HG03457 (cell line): Measurements from ENCODE around the gene GTPBP6.
A peak's percentile ranks its signal among the peaks of the same experiment; 100 is the strongest.
"Not testable (repeated sequence)": the region's sequence is repeated elsewhere in the genome, so short reads cannot be mapped to it uniquely, and the experiment has no call there.

Source experiments
- ATAC-seq: cut with Tn5 transposase; IDR thresholded peaks from one replicate; pipeline ENCODE4 v1.9.1; 2021; ENCODE audit warnings: moderate number of reproducible peaks; ENCODE audit not compliant: unreplicated experiment

The GTPBP6 gene

GRCh38 chrX:292900-293897 is 25.4 kb downstream of the GTPBP6 start:
- no peak for ATAC-seq

DNA sequence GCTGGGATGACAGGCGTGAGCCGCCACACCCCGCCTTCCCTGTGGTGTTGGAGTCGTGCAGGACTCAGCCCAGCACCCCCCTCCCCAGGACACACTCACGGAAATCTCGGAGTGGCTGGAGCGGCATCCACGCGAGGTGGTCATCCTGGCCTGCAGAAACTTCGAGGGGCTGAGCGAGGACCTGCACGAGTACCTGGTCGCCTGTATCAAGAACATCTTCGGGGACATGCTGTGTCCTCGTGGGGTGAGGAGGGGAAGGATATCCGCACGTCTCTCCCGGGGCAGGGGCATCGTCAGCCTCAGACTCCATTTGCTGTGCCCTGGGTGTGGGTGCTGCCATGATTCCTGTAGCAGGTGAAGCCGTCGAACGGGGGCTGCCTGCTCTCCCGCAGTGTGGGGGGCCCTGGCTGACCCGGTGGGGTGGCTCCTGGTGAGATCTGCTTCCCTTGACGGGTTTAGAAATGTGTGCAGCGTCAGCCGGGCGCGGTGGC is 27.1 kb downstream of the GTPBP6 start:
- no peak for ATAC-seq

DNA sequence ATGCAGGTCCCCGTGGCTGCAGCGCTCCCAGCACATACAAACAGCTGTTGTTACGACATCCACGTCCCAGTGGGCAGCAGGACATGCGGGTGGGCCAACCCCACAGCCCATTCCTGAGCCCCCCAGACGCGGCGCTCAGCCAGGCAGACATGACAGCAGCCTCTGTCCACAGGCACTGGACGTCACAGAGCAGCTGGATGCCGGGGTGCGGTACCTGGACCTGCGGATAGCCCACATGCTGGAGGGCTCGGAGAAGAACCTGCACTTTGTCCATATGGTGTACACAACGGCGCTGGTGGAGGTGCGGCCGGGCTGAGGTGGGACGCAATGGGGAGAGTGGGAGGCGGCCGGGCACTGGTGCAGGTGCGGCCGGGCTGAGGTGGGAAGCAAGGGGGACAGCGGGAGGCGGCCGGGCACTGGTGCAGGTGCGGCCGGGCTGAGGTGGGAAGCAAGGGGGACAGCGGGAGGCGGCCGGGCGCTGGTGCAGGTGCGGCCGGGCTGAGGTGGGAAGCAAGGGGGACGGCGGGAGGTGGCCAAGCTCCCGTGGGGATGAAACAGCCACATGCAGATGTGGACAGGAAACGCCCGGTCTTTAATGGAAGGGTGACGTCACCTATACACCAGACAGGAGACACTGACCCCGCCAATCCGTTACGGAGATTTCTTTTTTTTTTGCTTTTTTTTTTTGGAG is 28.0 kb downstream of the GTPBP6 start:
- no peak for ATAC-seq

GRCh38 chrX:288561-288991 is 30.0 kb downstream of the GTPBP6 start:
- ATAC-seq, result no peak

- ATAC-seq, result no peak
Observed at GRCh38 chrX:287670-288069, 30.9 kb downstream of the GTPBP6 start.

DNA sequence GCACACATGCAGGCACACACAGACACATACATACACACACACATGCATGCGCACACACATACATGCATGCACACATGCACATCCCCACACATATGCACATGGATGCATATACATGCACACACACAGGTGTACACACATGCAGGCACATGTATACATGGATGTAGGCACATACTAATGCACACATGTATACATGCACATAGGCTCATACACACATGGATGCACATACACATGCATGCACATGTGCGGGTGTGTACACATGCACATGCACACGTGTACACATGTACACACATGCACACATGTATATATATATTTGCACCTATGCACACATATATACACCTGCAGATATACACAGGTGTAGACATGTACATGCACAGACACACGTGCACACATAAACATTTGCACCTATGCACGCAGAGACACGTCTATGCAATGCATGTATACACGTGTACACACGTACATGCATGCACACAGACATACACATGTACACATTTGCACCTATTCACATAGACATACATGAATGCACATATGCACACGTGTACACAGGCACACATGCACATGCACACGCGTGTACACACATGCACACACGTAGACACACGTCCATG is 33.4 kb downstream of the GTPBP6 start:
- no peak for ATAC-seq

DNA sequence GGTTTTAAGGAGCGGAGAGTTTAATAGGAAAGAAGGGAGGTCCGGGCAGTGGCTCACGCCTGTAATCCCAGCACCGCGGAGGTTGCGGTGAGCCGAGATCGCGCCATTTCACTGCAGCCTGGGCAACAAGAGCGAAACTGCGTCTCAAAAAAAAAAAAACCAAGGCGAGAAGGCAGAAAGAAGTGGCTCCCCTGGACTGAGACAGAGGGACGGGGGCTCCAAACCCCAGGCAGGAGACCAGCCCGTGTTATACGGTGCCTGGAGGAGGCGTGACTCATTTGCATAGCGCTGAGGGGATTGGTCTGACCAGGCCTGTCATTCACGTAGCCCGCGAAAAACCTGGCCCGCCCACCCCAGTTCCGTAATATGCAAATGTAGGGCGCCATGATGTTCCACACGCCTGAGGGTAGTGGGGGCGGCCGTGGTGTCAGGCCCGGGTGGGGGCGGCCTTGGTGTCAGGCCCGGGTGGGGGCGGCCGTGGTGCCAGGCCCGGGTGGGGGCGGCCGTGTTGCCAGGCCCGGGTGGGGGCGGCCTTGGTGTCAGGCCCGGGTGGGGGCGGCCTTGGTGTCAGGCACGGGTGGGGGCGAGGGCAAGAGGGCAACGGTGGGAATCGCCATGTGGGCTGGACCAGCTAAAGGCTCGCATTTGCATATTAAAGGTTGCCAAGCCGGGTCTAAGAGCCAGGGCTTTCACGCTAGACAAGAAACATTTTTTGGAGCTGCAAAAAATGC is 35.3 kb downstream of the GTPBP6 start:
- peak; percentile 98 for ATAC-seq

DNA sequence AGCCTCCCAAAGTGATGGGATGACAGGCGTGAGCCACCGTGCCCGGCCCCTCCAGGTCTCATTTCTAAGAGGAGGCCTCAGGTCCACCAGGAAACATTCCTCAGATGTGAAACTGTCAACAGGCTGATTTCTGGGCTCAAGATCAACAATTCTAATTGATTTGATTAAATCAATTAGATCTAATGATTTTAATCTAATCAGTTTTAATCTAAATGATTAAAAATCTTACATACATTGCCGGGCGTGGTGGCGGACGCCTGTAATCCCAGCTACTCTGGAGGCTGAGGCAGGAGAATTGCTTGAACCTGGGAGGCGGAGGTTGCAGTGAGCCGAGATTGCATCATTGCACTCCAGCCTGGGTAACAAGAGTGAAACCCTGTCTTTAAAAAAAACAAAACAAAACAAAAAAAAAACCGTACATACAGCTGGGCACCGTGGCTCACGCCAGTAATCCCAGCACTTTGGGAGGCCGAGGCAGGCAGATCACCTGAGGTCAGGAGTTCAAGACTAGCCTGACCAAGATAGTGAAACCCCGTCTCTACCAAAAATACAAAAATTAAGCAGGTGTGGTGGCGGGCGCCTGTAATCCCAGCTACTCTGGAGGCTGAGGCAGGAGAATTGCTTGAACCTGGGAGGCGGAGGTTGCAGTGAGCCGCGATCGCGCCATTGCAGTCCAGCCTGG is 36.5 kb downstream of the GTPBP6 start:
- ATAC-seq, result not testable (repeated sequence)

GRCh38 chrX:281166-281999 is 37.2 kb downstream of the GTPBP6 start, which contains the start of gene PLCXD1:
TSS of gene PLCXD1 (plus strand) at chrX:281381. CDS start at chrX:284188, 2,807 bp downstream.
- no peak for ATAC-seq

- ATAC-seq, result not testable (repeated sequence)
Observed at GRCh38 chrX:280722-281121, 37.9 kb downstream of the GTPBP6 start.

DNA sequence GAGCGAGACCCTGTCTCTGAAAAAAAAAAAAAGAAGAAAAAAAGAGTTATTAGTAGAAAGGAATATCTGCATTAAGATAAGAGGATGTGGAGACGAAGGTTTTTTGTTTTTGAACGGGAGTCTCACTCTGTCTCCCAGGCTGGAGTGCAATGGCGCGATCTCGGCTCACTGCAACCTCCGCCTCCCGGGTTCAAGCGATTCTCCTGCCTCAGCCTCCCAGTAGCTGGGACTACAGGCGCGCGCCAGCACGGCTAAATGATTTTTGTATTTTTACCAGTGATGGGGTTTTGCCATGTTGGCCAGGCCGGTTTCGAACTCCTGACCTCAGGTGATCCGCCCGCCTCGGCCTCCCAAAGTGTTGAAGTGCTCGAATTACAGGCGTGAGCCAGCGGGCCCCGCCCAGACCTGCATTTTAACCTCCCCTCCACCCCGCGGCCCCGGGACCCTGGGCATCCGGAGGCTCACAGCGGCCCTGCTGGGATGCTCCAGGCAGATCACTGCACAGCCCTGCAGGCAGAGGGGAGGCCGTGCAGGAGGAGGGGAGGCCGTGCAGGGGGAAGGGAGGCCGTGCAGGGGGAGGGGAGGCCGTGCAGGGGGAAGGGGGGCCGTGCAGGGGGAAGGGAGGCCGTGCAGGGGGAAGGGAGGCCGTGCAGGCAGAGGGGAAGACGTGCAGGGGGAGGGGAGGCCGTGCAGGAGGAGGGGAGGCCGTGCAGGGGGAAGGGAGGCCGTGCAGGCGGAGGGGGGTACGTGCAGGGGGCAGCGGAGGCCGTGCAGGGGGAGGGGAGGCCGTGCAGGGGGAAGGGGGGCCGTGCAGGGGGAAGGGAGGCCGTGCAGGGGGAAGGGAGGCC is 38.6 kb downstream of the GTPBP6 start:
- not testable (repeated sequence) for ATAC-seq

GRCh38 chrX:276581-277201 is 41.9 kb downstream of the GTPBP6 start:
- ATAC-seq, result no peak

DNA sequence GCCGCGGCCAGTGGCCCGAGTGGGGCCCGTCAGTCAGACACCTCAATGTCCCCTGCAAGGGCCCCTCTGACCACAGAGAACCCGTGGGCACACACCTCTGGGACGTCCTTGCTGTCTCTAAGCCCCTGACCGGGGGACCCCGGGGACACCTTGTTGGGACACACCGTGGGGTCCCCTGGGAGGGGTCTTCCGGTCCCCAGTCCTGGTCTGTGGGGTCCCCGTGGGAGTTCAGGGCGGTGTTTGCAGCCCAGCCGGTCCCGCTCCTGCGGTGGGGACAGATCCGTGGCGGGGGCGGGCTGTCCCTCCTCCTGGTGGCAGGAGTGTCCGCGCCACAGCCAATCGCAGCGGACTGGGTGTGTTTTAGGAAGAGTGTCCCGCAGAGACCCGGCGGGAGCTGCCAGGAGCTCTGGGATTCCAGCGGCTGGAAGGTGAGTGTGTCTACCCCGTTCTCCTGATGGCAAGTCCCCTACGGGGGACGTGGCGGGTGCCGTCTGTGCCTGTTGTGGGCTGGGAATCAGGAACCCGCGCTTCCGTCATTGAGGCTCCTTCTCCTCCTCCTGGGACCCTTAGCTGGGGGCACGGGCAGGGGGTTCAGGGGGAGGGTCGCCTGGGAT is 42.5 kb downstream of the GTPBP6 start:
- peak; percentile 87 for ATAC-seq

GRCh38 chrX:275476-275966 is 43.1 kb downstream of the GTPBP6 start:
- peak; percentile 20 for ATAC-seq

- no peak for ATAC-seq
Observed at GRCh38 chrX:274904-275475, 43.6 kb downstream of the GTPBP6 start.

DNA sequence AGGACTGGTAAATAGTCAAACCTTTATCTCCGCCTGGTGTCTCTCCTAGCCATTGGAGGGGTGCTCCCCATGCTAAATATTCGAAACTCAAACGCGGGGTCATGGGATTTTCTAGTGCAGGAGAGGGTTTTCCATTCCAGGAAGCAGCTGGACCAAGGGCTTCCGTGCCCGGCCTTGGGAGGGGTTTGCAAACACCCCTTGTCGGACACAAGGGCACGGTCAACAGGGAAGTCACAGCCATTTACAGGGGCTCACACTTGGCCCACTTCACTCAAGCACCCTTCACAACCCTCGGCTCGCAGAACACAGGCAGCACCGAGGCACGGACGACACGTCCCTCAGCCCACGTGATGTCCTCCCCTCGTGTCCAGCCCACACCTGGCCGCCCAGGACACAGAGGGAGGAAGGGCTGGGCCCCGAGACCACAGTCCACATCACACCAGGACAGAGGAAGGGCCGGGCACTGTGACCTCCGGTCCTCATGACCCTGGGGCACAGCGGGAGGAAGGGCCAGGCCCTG is 47.7 kb downstream of the GTPBP6 start:
- ATAC-seq, result no peak
